Urinary bladder (tissue), 4 donors: ENCODE results near the gene MMS22L. TPM values are rescaled to one million over a fixed set of nuclear protein-coding genes. Genes with fewer than 3 reads are reported as not detected.

Source experiments
- DNase-seq: peaks from one replicate; pipeline ENCODE4 v3.0.0-alpha.2; 2015; ENCODE audit errors: extremely low spot score
- H3K27ac ChIP-seq: one replicate; pipeline ENCODE4 v1.5.1; 2013; ENCODE audit warnings: low read depth, mild to moderate bottlenecking, moderate library complexity
- H3K36me3 ChIP-seq: one replicate; pipeline ENCODE4 v1.6.1; 2013; ENCODE audit warnings: mild to moderate bottlenecking, moderate library complexity; ENCODE audit not compliant: insufficient read depth
- H3K4me1 ChIP-seq: one replicate; pipeline ENCODE4 v1.6.1; 2013; ENCODE audit warnings: mild to moderate bottlenecking, moderate library complexity; ENCODE audit not compliant: insufficient read depth
- H3K4me3 ChIP-seq: one replicate; pipeline ENCODE4 v1.5.1; 2013; ENCODE audit warnings: low read depth, low read length
- WGBS: extraction: QIAGEN DNeasy Blood & Tissue Kit; methylation state at CpG from one replicate; pipeline ENCODE4 v1.1.7; 2013; 5-methylcytosine and 5-hydroxymethylcytosine counted together
- polyA plus RNA-seq: library from polyadenylated mRNA; stranded (reverse); fragments of 200-250 nt; gene quantifications from one replicate; pipeline ENCODE4 v1.2.3, GENCODE V29; 2013
- total RNA-seq: library from RNA; depleted of rRNA; stranded (reverse); fragments of >200 nt; gene quantifications from one replicate; pipeline ENCODE4 v1.2.3, GENCODE V29; 2014
- donor health status: healthy with polysubstance abuse.
- donor health status: healthy.

Gene MMS22L
- total and polyA plus RNA-seq, 2 donors, result 2.7 to 32.3 TPM

DNA sequence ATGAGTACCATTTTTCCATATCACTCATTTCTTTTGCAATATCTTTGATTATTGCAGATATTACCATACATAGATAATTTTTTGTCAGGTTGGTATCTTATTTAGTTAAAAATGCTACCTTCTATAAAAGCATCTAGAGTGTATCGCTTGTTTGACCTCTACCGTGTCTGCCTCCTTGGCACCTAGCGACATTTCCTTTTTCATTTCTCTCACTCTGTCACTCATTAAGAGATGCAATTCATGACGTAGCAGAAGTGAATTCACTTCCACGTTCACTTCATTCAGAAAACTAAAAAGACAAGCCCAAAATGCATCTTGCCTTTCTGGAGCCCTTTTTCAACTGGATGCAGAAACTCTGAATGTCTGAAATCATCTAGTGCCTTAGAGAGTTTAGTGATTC lies 172.9 kb downstream of the MMS22L start:
- Histone ChIP-seq H3K4me3 (no peak overlapping the region), H3K27ac (no peak overlapping the region), H3K36me3 (no peaks in the 10 kb centered on the region), H3K4me1 (no peaks in the 10 kb centered on the region)
- no peak for DNase-seq
- 56% methylated on average over 5 of the region's 5 CpGs for WGBS

DNA sequence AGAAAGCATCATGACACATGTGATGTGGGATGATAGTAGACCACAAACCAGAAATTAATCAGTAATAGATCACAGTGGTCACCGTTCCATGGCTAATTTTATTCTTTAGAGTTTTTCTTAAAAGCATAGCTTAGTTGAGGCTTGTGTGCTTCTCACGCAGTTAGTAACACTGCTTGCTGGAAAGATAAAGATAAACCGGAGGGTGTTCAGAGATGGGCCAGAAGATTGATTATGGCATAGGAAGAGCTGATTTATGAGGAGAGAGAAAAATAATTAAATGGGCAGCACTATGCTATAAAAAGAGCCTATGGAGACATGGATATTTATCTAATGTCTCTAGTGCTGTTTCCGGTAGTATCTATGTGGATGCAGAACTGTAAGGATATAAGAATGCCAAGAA lies 173.6 kb downstream of the MMS22L start:
- no peak overlapping the region for H3K4me3 ChIP-seq
- H3K4me1 ChIP-seq, result no peaks in the 10 kb centered on the region
- 46% methylated on average over 4 of the region's 4 CpGs for WGBS

DNA sequence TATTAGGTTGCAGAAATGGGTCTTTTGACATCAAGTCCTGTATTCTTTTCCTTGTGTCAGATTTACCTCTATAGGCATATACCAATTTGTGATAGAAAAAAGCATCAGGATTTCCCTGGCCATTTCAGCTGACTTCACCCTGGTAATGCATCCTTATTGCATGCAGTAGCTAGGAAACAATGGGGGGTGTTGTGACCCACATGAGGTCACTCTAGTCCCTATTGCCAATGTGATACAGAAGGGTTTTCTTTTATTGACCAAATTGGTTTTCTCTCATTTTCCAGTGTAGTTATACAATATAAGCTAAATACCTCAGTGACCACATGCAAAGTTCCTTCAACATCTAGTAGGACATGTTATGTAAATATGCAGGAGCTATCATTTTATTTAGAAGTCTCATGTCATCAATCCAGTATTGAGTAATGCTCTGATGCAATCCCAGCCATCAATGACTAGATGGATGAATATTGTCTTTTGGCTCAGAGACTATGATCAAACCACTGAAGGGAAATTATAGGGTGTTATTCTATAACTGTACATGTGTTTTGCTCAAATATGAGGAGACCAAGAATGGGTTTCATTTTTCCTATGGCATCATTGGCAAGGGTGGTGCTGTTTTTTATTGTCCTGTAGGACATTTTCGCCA lies 180.7 kb downstream of the MMS22L start:
- Histone ChIP-seq H3K27ac (no peak overlapping the region), H3K4me1 (no peaks in the 10 kb centered on the region), H3K4me3 (no peak overlapping the region), H3K36me3 (no peaks in the 10 kb centered on the region)
- DNase-seq, result no peak
- 92% methylated on average over 1 of the region's 1 CpG for WGBS

More for the DNA sequence above, 173.6 kb downstream of the MMS22L start:
- Histone ChIP-seq H3K36me3 (no peaks in the 10 kb centered on the region), H3K27ac (no peak overlapping the region)
- DNase-seq, result no peak

DNA sequence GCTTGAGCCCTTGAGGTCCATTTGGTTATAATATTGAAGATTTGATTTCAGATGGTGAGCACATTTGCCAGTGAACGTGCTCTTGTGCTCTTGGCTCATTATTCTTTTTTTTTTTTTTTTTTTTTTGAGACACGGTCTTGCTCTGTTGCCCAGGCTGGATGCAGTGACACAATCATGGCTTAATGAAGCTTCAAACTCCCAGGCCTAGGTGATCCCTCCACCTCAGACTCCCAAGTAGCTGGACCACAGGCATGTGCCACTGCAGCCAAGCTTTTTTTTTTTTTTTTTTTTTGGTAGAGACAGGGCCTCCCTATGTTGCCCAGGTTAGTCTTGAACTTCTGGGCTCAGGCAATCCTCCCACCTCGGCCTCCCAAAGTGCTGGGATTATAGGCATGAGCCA lies 182.3 kb downstream of the MMS22L start:
- no peak overlapping the region for H3K4me3 ChIP-seq
- H3K4me1 ChIP-seq, result no peaks in the 10 kb centered on the region
- no peak overlapping the region for H3K27ac ChIP-seq
- no peaks in the 10 kb centered on the region for H3K36me3 ChIP-seq
- DNase-seq, result no peak
- whole genome bisulfite sequencing, result 79% methylated on average over 3 of the region's 3 CpGs

DNA sequence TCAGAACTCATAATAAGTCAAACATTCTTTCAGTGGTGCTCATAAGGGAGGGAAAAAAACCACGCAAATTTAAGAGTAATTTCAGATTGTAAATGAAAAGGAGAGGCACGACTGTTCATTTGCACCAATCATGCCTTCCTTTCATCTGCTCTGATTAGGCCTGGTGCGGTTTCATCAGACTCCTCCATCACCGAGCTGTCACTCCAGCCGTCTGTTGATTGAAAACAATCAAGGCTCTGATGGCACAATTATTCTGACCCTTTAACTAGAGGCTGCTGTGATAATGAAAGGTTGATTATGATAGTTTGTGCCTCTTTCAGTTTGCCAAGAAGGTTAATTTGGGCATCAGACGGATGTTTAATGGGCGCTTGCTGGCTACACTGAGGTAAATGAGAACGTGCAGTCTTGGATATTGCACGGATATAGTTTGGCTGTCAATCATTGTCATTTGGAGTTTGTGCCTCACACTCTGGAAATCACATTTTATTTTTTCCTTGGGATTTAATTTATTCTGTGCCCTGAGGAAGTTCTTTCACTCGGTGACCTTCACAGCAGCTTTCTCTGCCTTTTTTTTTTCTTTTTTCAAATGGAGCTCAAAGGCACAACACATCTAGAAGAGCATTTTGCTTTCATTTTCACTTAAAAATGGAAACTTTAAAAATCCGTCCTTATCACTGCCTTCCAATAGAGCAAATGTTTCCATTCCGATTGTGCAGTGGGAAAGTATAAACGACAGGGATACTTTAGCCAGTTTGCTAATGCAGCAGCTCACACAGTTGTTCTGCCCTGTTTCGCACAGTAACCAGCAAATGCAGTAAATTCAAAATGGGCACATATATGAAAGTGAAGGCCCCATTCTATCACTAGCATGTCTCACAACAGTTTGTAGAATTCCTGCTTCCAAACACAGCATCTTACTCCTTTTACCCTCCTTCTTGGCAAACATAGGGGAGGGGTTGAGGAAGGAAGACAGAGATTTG lies 185.7 kb downstream of the MMS22L start:
- Histone ChIP-seq H3K4me3 (no peak overlapping the region), H3K4me1 (no peaks in the 10 kb centered on the region), H3K27ac (no peak overlapping the region), H3K36me3 (no peaks in the 10 kb centered on the region)
- 64% methylated on average over 14 of the region's 14 CpGs for WGBS
- no peak for DNase-seq

DNA sequence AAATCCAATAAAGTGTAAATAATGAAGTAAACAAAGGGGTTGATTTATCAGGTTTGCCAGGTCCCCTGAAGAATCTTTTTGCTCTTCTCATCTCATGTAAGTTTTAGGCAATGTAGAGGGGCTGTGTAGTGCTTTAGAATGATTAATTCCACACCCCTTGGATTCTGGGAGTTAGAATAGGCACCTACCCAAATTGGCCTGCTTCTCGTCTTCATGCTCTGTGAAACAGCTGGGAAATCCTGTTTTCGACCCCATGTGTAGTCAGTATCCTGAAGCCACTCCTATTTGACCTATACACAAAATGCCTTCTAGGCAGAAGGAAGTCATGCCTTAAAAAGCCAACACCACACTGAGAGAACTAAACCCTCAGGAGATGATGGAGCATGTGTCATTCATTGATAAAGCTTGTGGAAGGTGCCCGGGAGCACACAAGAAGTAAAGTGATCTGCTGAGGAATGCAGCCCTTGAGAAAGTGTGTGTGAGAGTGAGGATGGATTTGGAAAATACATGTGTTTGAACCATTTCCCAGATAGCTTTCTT lies 187.6 kb downstream of the MMS22L start:
- Histone ChIP-seq H3K36me3 (no peaks in the 10 kb centered on the region), H3K4me3 (no peak overlapping the region), H3K27ac (no peak overlapping the region), H3K4me1 (no peaks in the 10 kb centered on the region)
- DNase-seq, result no peak
- 45% methylated on average over 3 of the region's 3 CpGs for WGBS

DNA sequence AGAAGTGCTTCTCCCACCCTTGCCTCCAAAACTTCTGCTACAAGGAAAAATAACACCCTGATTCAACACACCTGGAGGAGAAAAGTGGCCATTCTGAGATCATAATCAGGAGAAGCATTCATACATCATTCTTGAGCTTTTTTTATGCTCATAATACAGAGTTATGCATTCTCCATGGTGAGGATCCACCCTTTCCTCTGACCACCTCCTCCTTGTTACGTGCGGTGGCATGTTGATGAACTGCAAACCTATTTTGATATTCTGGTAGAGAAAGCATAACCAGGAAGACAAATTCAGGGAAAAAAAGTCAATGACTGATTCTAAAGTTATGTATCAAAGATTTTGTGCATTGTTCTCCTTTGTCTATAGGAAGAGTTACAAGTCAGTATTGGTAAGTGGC lies 188.6 kb downstream of the MMS22L start:
- no peak overlapping the region for H3K27ac ChIP-seq
- no peak for DNase-seq
- WGBS, result 96% methylated on average over 2 of the region's 2 CpGs
- H3K36me3 ChIP-seq, result no peaks in the 10 kb centered on the region
- no peaks in the 10 kb centered on the region for H3K4me1 ChIP-seq
- H3K4me3 ChIP-seq, result no peak overlapping the region

DNA sequence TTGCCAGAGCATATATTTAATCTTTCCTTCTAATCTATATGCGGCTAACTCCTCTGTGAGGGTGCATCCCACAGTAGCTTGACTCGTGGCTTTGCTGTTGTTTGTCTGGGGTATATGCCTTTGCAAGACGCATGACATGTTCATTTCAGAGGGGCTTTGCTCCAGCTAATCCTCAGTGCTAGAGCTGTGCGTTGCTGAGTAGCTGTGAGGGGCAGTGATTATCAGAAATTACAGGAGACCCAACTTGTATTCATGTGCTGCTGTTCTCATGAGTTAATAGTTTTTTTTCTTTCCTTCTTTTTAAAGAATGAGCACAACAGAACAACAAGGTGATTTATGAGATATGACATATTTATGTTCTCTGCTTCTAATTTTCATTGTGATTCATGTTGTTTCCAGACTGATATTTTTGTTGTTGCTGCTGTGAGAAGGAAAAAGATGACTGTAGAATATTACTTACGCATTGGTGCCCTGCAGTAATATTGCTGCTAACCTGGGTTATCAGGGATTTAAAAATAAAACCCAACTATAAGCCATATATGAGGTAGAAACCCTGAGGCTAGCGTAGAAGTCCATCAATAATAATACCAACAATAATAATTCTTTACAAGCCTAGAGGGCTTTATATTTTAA lies 190.2 kb downstream of the MMS22L start:
- Histone ChIP-seq H3K4me3 (no peak overlapping the region), H3K4me1 (no peaks in the 10 kb centered on the region), H3K27ac (no peak overlapping the region), H3K36me3 (no peaks in the 10 kb centered on the region)
- WGBS, result 68% methylated on average over 6 of the region's 6 CpGs
- no peak for DNase-seq
